Fibroblast of mammary gland (primary cell): Measurements from ENCODE around the gene ACTR5.

Experiments
- DNase-seq: peaks from one replicate; pipeline ENCODE4 v3.0.0-alpha.2; 2010; ENCODE audit warnings: low read depth
- H3K4me3 ChIP-seq: 2 replicates; pipeline ENCODE4 v1.5.1; 2011; ENCODE audit warnings: low read depth, mild to moderate bottlenecking, low read length, moderate library complexity; ENCODE audit not compliant: control insufficient read depth
- CTCF ChIP-seq: conservative IDR thresholded peaks from 2 replicates; pipeline ENCODE4 v1.5.1; 2011; ENCODE audit warnings: low read depth, low read length, inconsistent platforms; ENCODE audit not compliant: control insufficient read depth, insufficient read depth

Gene ACTR5

GRCh38 chr20:38805958-38806854 is 57.9 kb downstream of the ACTR5 start:
- no peak overlapping the region for H3K4me3 ChIP-seq
- no peak for TF ChIP-seq CTCF
- DNase-seq: no peak

- no peak for DNase-seq
- no peak overlapping the region for H3K4me3 ChIP-seq
- no peak for TF ChIP-seq CTCF
These were observed 58.8 kb downstream of the ACTR5 start for GRCh38 chr20:38806855-38807655.

- TF ChIP-seq CTCF: no peak
- H3K4me3 ChIP-seq: no peak overlapping the region
These were observed 61.7 kb downstream of the ACTR5 start for GRCh38 chr20:38809942-38810341.

GRCh38 chr20:38810926-38811630 is 62.8 kb downstream of the ACTR5 start:
- DNase-seq: no peak
- TF ChIP-seq CTCF: no peak
- no peak overlapping the region for H3K4me3 ChIP-seq

More at GRCh38 chr20:38809942-38810341, 61.7 kb downstream of the ACTR5 start:
- no peak for DNase-seq

- H3K4me3 ChIP-seq: no peak overlapping the region
- DNase-seq: no peak
- no peak for TF ChIP-seq CTCF
These were observed 63.5 kb downstream of the ACTR5 start for GRCh38 chr20:38811769-38812168.

GRCh38 chr20:38812182-38812581 is 63.9 kb downstream of the ACTR5 start:
- TF ChIP-seq CTCF: no peak
- DNase-seq: no peak

More at GRCh38 chr20:38812182-38812581, 63.9 kb downstream of the ACTR5 start:
- H3K4me3 ChIP-seq: no peak overlapping the region
